Endodermal cell (in vitro differentiated cells): ENCODE results near the gene CCDC15. TPM values are rescaled to one million over a fixed set of nuclear protein-coding genes. Genes with fewer than 3 reads are reported as not detected.

Experiments
- DNase-seq: peaks from one replicate; pipeline ENCODE4 v3.0.0-alpha.2; 2017
- H3K27ac ChIP-seq: 2 replicates; pipeline ENCODE4 v1.5.1; 2013; ENCODE audit warnings: mild to moderate bottlenecking, low read depth, low read length, moderate library complexity
- H3K27me3 ChIP-seq: 2 replicates; pipeline ENCODE4 v1.6.1; 2013; ENCODE audit warnings: mild to moderate bottlenecking, low read length, moderate library complexity; ENCODE audit not compliant: insufficient read depth, control insufficient read depth, poor library complexity, severe bottlenecking
- H3K36me3 ChIP-seq: 2 replicates; pipeline ENCODE4 v1.7.0; 2013; ENCODE audit warnings: mild to moderate bottlenecking, low read length, moderate library complexity; ENCODE audit not compliant: control insufficient read depth, insufficient read depth
- H3K4me1 ChIP-seq: one replicate; pipeline ENCODE4 v1.7.0; 2013; ENCODE audit warnings: low read length; ENCODE audit not compliant: control insufficient read depth, insufficient read depth
- H3K4me3 ChIP-seq: 2 replicates; pipeline ENCODE4 v1.5.1; 2013; ENCODE audit warnings: mild to moderate bottlenecking, low read length, moderate library complexity
- H3K9ac ChIP-seq: 2 replicates; pipeline ENCODE4 v1.6.1; 2013; ENCODE audit warnings: mild to moderate bottlenecking, low read length, moderate library complexity; ENCODE audit not compliant: poor library complexity, severe bottlenecking; ENCODE audit errors: extremely low read depth
- H3K9me3 ChIP-seq: 2 replicates; pipeline ENCODE4 v1.6.1; 2013; ENCODE audit warnings: mild to moderate bottlenecking, low read length, moderate library complexity; ENCODE audit not compliant: control insufficient read depth
- H3K27ac Mint-ChIP-seq: 2 replicates; pipeline ENCODE4 v1.8.0; 2020; ENCODE audit warnings: mixed read lengths
- H3K27me3 Mint-ChIP-seq: 2 replicates; pipeline ENCODE4 v1.8.0; 2021; ENCODE audit warnings: mild to moderate bottlenecking, mixed read lengths; ENCODE audit not compliant: insufficient read depth
- H3K36me3 Mint-ChIP-seq: 2 replicates; pipeline ENCODE4 v1.8.0; 2020; ENCODE audit warnings: low read depth, mixed read lengths
- H3K4me1 Mint-ChIP-seq: 2 replicates; pipeline ENCODE4 v1.8.0; 2020; ENCODE audit warnings: mixed read lengths
- H3K4me3 Mint-ChIP-seq: 2 replicates; pipeline ENCODE4 v1.8.0; 2020; ENCODE audit warnings: mild to moderate bottlenecking, moderate library complexity, mixed read lengths
- H3K9me3 Mint-ChIP-seq: 2 replicates; pipeline ENCODE4 v1.8.0; 2020; ENCODE audit warnings: mild to moderate bottlenecking, mixed read lengths
- WGBS, 2 experiments: methylation state at CpG; one replicate each; pipeline versions ENCODE4 v1.1.5 to v1.1.7; 2013; ENCODE audit warnings: missing lambda C conversion rate in 2 of 2, mixed read lengths in 1 of 2; ENCODE audit not compliant: insufficient coverage in 1 of 2, insufficient read length in 1 of 2; 5-methylcytosine and 5-hydroxymethylcytosine counted together
- total RNA-seq, 2 donors: library from RNA; stranded (reverse); fragmentation: NEBNext Ultra II Directional in 1 of 2; extraction: Animal tissue kit (Norgen Biotek cat#: 25700) in 1 of 2; gene quantifications; 2 replicates in 1 of 2; 3 replicates in 1 of 2; pipeline ENCODE4 v1.2.1, GENCODE V29; 2021
- TF ChIP-seq, protein P1 (sequence below): fragments of 200-600 bp; sonication (generic); conservative IDR thresholded peaks from 2 replicates; pipeline ENCODE4 v1.5.0; 2021; ENCODE audit warnings: antibody characterized with exemption, mild to moderate bottlenecking

The CCDC15 gene
- total RNA-seq, 2 donors from 2014 or later = 3.3 TPM

GRCh38 chr11:125068368-125068767 is 114.4 kb downstream of the CCDC15 start:
- peaks cover 37% of the 10 kb centered on the region for H3K27me3 Mint-ChIP-seq
- H3K4me3 Mint-ChIP-seq = no peak overlapping the region
- WGBS, 2 experiments = 94% methylated on average over 2 to 3 of the region's 4 CpGs
- no peaks in the 10 kb centered on the region for H3K36me3 Mint-ChIP-seq
- peaks cover 19% of the 10 kb centered on the region for H3K4me1 Mint-ChIP-seq
- Histone ChIP-seq H3K4me1 (peaks cover 8% of the 10 kb centered on the region), H3K36me3 (no peaks in the 10 kb centered on the region), H3K9me3 (no peaks in the 10 kb centered on the region), H3K27ac (no peak overlapping the region), H3K9ac (no peak overlapping the region), H3K27me3 (peaks cover 31% of the 10 kb centered on the region), H3K4me3 (no peak overlapping the region)
- no peak overlapping the region for H3K27ac Mint-ChIP-seq
- no peak for DNase-seq
- TF ChIP-seq, protein P1, sequence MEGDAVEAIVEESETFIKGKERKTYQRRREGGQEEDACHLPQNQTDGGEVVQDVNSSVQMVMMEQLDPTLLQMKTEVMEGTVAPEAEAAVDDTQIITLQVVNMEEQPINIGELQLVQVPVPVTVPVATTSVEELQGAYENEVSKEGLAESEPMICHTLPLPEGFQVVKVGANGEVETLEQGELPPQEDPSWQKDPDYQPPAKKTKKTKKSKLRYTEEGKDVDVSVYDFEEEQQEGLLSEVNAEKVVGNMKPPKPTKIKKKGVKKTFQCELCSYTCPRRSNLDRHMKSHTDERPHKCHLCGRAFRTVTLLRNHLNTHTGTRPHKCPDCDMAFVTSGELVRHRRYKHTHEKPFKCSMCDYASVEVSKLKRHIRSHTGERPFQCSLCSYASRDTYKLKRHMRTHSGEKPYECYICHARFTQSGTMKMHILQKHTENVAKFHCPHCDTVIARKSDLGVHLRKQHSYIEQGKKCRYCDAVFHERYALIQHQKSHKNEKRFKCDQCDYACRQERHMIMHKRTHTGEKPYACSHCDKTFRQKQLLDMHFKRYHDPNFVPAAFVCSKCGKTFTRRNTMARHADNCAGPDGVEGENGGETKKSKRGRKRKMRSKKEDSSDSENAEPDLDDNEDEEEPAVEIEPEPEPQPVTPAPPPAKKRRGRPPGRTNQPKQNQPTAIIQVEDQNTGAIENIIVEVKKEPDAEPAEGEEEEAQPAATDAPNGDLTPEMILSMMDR = no peak
- H3K9me3 Mint-ChIP-seq = no peaks in the 10 kb centered on the region

DNA sequence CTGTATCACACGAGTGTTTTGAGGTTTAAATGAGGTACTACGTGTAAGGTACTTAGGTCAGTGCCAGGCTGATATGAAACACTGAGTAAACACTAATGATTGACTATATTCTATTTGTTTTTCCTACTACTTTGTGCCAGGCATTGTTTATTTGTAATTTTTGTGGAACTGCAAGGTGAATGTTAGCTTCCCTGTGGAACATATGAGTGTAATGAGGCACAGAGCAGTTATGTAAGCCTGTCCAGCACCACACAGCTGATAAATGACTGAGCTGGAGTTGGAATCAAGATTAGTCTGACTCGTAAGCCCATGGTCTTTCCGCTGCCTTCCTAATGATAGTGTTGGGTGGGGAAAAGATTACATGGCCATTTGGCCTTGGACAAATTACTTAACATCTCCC is 115.0 kb downstream of the CCDC15 start:
- no peak overlapping the region for H3K9ac ChIP-seq
- H3K4me1 ChIP-seq = peaks cover 8% of the 10 kb centered on the region
- TF ChIP-seq, protein P1 = no peak
- no peak overlapping the region for H3K27ac ChIP-seq
- H3K4me1 Mint-ChIP-seq = peaks cover 22% of the 10 kb centered on the region
- peaks cover 25% of the 10 kb centered on the region for H3K27me3 ChIP-seq
- DNase-seq = no peak
- no peak overlapping the region for H3K4me3 ChIP-seq
- 90 to 100% methylated on average over 2 to 4 of the region's 4 CpGs for WGBS, 2 experiments
- H3K27ac Mint-ChIP-seq = no peak overlapping the region
- no peak overlapping the region for H3K4me3 Mint-ChIP-seq
- H3K9me3 ChIP-seq = no peaks in the 10 kb centered on the region
- no peaks in the 10 kb centered on the region for H3K36me3 ChIP-seq
- no peaks in the 10 kb centered on the region for H3K9me3 Mint-ChIP-seq
- H3K27me3 Mint-ChIP-seq = peaks cover 35% of the 10 kb centered on the region
- no peaks in the 10 kb centered on the region for H3K36me3 Mint-ChIP-seq

GRCh38 chr11:125069796-125070195 is 115.8 kb downstream of the CCDC15 start:
- 52 to 85% methylated on average over 2 to 5 of the region's 5 CpGs for WGBS, 2 experiments
- H3K4me1 ChIP-seq = peaks cover 8% of the 10 kb centered on the region
- Mint-ChIP-seq H3K4me1 (peaks cover 27% of the 10 kb centered on the region), H3K36me3 (no peaks in the 10 kb centered on the region), H3K4me3 (no peak overlapping the region), H3K27me3 (peaks cover 28% of the 10 kb centered on the region), H3K27ac (no peak overlapping the region), H3K9me3 (no peaks in the 10 kb centered on the region)
- TF ChIP-seq, protein P1 = no peak
- H3K36me3 ChIP-seq = no peaks in the 10 kb centered on the region
- no peaks in the 10 kb centered on the region for H3K9me3 ChIP-seq
- no peak for DNase-seq
- peaks cover 17% of the 10 kb centered on the region for H3K27me3 ChIP-seq
- H3K4me3 ChIP-seq = no peak overlapping the region
- no peak overlapping the region for H3K27ac ChIP-seq
- no peak overlapping the region for H3K9ac ChIP-seq
